ENCODE measurements around the gene KCNF1. TPM values are rescaled to one million over a fixed set of nuclear protein-coding genes. Genes with fewer than 3 reads are reported as not detected.

The KCNF1 gene
- total RNA-seq, 2 donors from 2014 or later, result 5.2 to 17.0 TPM

GRCh38 chr2:10883066-10883465, 28.7 kb upstream of the KCNF1 start:
- H3K27me3 ChIP-seq (ENCODE audit: control insufficient read depth, insufficient read depth, low read length, poor library complexity, severe bottlenecking), result no peaks in the 10 kb centered on the region
- TF ChIP-seq CTCF (conservative IDR thresholded peaks at IDR 0.05), result no peak
- Mint-ChIP-seq H3K4me3 (no peak overlapping the region), H3K9me3 (peaks cover 4% of the 10 kb centered on the region), H3K36me3 (ENCODE audit: low read depth) (no peaks in the 10 kb centered on the region), H3K27me3 (ENCODE audit: insufficient read depth) (no peaks in the 10 kb centered on the region), H3K4me1 (peaks cover 55% of the 10 kb centered on the region), H3K27ac (peak overlapping the region; percentile 62)
- H3K9me3 ChIP-seq (ENCODE audit: control insufficient read depth, low read length), result no peaks in the 10 kb centered on the region
- H3K27ac ChIP-seq (ENCODE audit: low read depth, low read length), result no peak overlapping the region
- WGBS, 2 experiments (ENCODE audit: insufficient coverage in 1 of 2, insufficient read length in 1 of 2), result 91 to 100% methylated on average over 2 to 5 of the region's 6 CpGs
- no peak overlapping the region for H3K4me3 ChIP-seq (ENCODE audit: low read length)
- H3K9ac ChIP-seq (ENCODE audit: extremely low read depth, low read length, poor library complexity, severe bottlenecking), result no peak overlapping the region
- DNase-seq, result peak; percentile 34
- no peaks in the 10 kb centered on the region for H3K36me3 ChIP-seq (ENCODE audit: control insufficient read depth, insufficient read depth, low read length)
- peaks cover 31% of the 10 kb centered on the region for H3K4me1 ChIP-seq (ENCODE audit: control insufficient read depth, insufficient read depth, low read length)

GRCh38 chr2:10883801-10884478, 27.8 kb upstream of the KCNF1 start:
- Histone ChIP-seq H3K36me3 (ENCODE audit: control insufficient read depth, insufficient read depth, low read length) (no peaks in the 10 kb centered on the region), H3K27ac (ENCODE audit: low read depth, low read length) (peak overlapping the region; percentile 70), H3K9me3 (ENCODE audit: control insufficient read depth, low read length) (no peaks in the 10 kb centered on the region), H3K9ac (ENCODE audit: extremely low read depth, low read length, poor library complexity, severe bottlenecking) (no peak overlapping the region), H3K27me3 (ENCODE audit: control insufficient read depth, insufficient read depth, low read length, poor library complexity, severe bottlenecking) (no peaks in the 10 kb centered on the region), H3K4me3 (ENCODE audit: low read length) (peak overlapping the region; percentile 5), H3K4me1 (ENCODE audit: control insufficient read depth, insufficient read depth, low read length) (peaks cover 31% of the 10 kb centered on the region)
- H3K4me1 Mint-ChIP-seq, result peaks cover 51% of the 10 kb centered on the region
- peak; percentile 18 for DNase-seq
- peak overlapping the region; percentile 75 for H3K27ac Mint-ChIP-seq
- peak overlapping the region; percentile 8 for H3K4me3 Mint-ChIP-seq
- no peaks in the 10 kb centered on the region for H3K27me3 Mint-ChIP-seq (ENCODE audit: insufficient read depth)
- no peaks in the 10 kb centered on the region for H3K36me3 Mint-ChIP-seq (ENCODE audit: low read depth)
- 56 to 77% methylated on average over 6 to 10 of the region's 10 CpGs for WGBS, 2 experiments (ENCODE audit: insufficient coverage in 1 of 2, insufficient read length in 1 of 2)
- no peak for TF ChIP-seq CTCF (conservative IDR thresholded peaks at IDR 0.05)
- peaks cover 4% of the 10 kb centered on the region for H3K9me3 Mint-ChIP-seq

GRCh38 chr2:10884574-10884975, 27.2 kb upstream of the KCNF1 start:
- no peak for TF ChIP-seq CTCF (conservative IDR thresholded peaks at IDR 0.05)
- peak; percentile 43 for DNase-seq
- peaks cover 31% of the 10 kb centered on the region for H3K4me1 ChIP-seq (ENCODE audit: control insufficient read depth, insufficient read depth, low read length)
- WGBS, 2 experiments (ENCODE audit: insufficient coverage in 1 of 2, insufficient read length in 1 of 2), result 25 to 59% methylated on average over 4 to 5 of the region's 5 CpGs
- H3K4me3 ChIP-seq (ENCODE audit: low read length), result no peak overlapping the region
- H3K9me3 ChIP-seq (ENCODE audit: control insufficient read depth, low read length), result no peaks in the 10 kb centered on the region
- Mint-ChIP-seq H3K9me3 (peaks cover 1% of the 10 kb centered on the region), H3K27ac (peak overlapping the region; percentile 68), H3K36me3 (ENCODE audit: low read depth) (no peaks in the 10 kb centered on the region), H3K4me3 (peak overlapping the region; percentile 8), H3K27me3 (ENCODE audit: insufficient read depth) (no peaks in the 10 kb centered on the region), H3K4me1 (peaks cover 51% of the 10 kb centered on the region)
- no peaks in the 10 kb centered on the region for H3K36me3 ChIP-seq (ENCODE audit: control insufficient read depth, insufficient read depth, low read length)
- H3K27ac ChIP-seq (ENCODE audit: low read depth, low read length), result peak overlapping the region; percentile 70
- no peak overlapping the region for H3K9ac ChIP-seq (ENCODE audit: extremely low read depth, low read length, poor library complexity, severe bottlenecking)
- H3K27me3 ChIP-seq (ENCODE audit: control insufficient read depth, insufficient read depth, low read length, poor library complexity, severe bottlenecking), result no peaks in the 10 kb centered on the region

Measured in endodermal cell (in vitro differentiated cells).